ENCODE measurements around the gene GRB2. TPM values are rescaled to one million over a fixed set of nuclear protein-coding genes. Genes with fewer than 3 reads are reported as not detected.
"Not testable (repeated sequence)": the region's sequence is repeated elsewhere in the genome, so short reads cannot be mapped to it uniquely, and the experiment has no call there.

The GRB2 gene
- total RNA-seq, 1 donor from 2014 or later: 121 TPM

- no peak for TF ChIP-seq CTCF (IDR thresholded peaks at IDR 0.05; ENCODE audit: insufficient read depth, low read length, poor library complexity, severe bottlenecking)
- H3K4me3 ChIP-seq (ENCODE audit: low read depth, low read length): no peak overlapping the region
- no peaks in the 10 kb centered on the region for H3K36me3 ChIP-seq (ENCODE audit: control insufficient read depth, insufficient read depth, low read length)
- no peak for DNase-seq (ENCODE audit: low read depth)
- H3K27me3 ChIP-seq (ENCODE audit: control insufficient read depth, insufficient read depth, low read length): no peaks in the 10 kb centered on the region
Observed at GRCh38 chr17:75301049-75301448, 104.4 kb downstream of the GRB2 start.

GRCh38 chr17:75300280-75300679, 105.2 kb downstream of the GRB2 start:
- Histone ChIP-seq H3K27me3 (ENCODE audit: control insufficient read depth, insufficient read depth, low read length) (no peaks in the 10 kb centered on the region), H3K4me3 (ENCODE audit: low read depth, low read length) (no peak overlapping the region), H3K36me3 (ENCODE audit: control insufficient read depth, insufficient read depth, low read length) (no peaks in the 10 kb centered on the region)
- no peak for DNase-seq (ENCODE audit: low read depth)
- TF ChIP-seq CTCF (IDR thresholded peaks at IDR 0.05; ENCODE audit: insufficient read depth, low read length, poor library complexity, severe bottlenecking): no peak

GRCh38 chr17:75295201-75296158, 110.0 kb downstream of the GRB2 start:
- TF ChIP-seq CTCF (IDR thresholded peaks at IDR 0.05; ENCODE audit: insufficient read depth, low read length, poor library complexity, severe bottlenecking): no peak
- Histone ChIP-seq H3K36me3 (ENCODE audit: control insufficient read depth, insufficient read depth, low read length) (no peaks in the 10 kb centered on the region), H3K4me3 (ENCODE audit: low read depth, low read length) (no peak overlapping the region), H3K27me3 (ENCODE audit: control insufficient read depth, insufficient read depth, low read length) (no peaks in the 10 kb centered on the region)
- DNase-seq (ENCODE audit: low read depth): no peak

GRCh38 chr17:75292810-75293448, 112.5 kb downstream of the GRB2 start:
- DNase-seq (ENCODE audit: low read depth); H3K36me3 ChIP-seq (ENCODE audit: control insufficient read depth, insufficient read depth, low read length); H3K4me3 ChIP-seq (ENCODE audit: low read depth, low read length); H3K27me3 ChIP-seq (ENCODE audit: control insufficient read depth, insufficient read depth, low read length): not testable (repeated sequence)

GRCh38 chr17:75289832-75290337, 115.6 kb downstream of the GRB2 start:
- H3K36me3 ChIP-seq (ENCODE audit: control insufficient read depth, insufficient read depth, low read length): no peaks in the 10 kb centered on the region
- no peak for DNase-seq (ENCODE audit: low read depth)
- TF ChIP-seq CTCF (IDR thresholded peaks at IDR 0.05; ENCODE audit: insufficient read depth, low read length, poor library complexity, severe bottlenecking): peak; percentile 18
- no peaks in the 10 kb centered on the region for H3K27me3 ChIP-seq (ENCODE audit: control insufficient read depth, insufficient read depth, low read length)
- peak overlapping the region; percentile 88 for H3K4me3 ChIP-seq (ENCODE audit: low read depth, low read length)

- no peaks in the 10 kb centered on the region for H3K27me3 ChIP-seq (ENCODE audit: control insufficient read depth, insufficient read depth, low read length)
- peak within 1 kb of the TSS; percentile 88 for H3K4me3 ChIP-seq (ENCODE audit: low read depth, low read length)
- no peaks in the 10 kb centered on the region for H3K36me3 ChIP-seq (ENCODE audit: control insufficient read depth, insufficient read depth, low read length)
- no peak for TF ChIP-seq CTCF (IDR thresholded peaks at IDR 0.05; ENCODE audit: insufficient read depth, low read length, poor library complexity, severe bottlenecking)
- DNase-seq (ENCODE audit: low read depth): peak; percentile 97
Observed at GRCh38 chr17:75289115-75289831, 116.2 kb downstream of the GRB2 start, which contains the start of gene SLC25A19. Gene SLC25A19, minus strand, starts transcription at chr17:75289433. Its CDS starts 2,669 bp downstream, at chr17:75286764.

Measured in kidney epithelial cell (primary cell).